Measurements from ENCODE around the gene MYO16.

Gene MYO16

GRCh38 chr13:108609353-108609752, 20.1 kb upstream of the MYO16 start:
- no peak overlapping the region for H3K4me3 ChIP-seq (ENCODE audit: low read length)
- peak; percentile 60 for TF ChIP-seq CTCF (conservative IDR thresholded peaks at IDR 0.05; ENCODE audit: low read depth, low read length)
- DNase-seq (ENCODE audit: low read depth) = no peak

GRCh38 chr13:108610507-108610906, 18.9 kb upstream of the MYO16 start:
- no peak for TF ChIP-seq CTCF (conservative IDR thresholded peaks at IDR 0.05; ENCODE audit: low read depth, low read length)
- H3K4me3 ChIP-seq (ENCODE audit: low read length) = no peak overlapping the region
- no peak for DNase-seq (ENCODE audit: low read depth)

GRCh38 chr13:108615241-108615640, 14.2 kb upstream of the MYO16 start:
- TF ChIP-seq CTCF (conservative IDR thresholded peaks at IDR 0.05; ENCODE audit: low read depth, low read length) = no peak
- no peak overlapping the region for H3K4me3 ChIP-seq (ENCODE audit: low read length)
- no peak for DNase-seq (ENCODE audit: low read depth)

GRCh38 chr13:108618233-108618632, 11.2 kb upstream of the MYO16 start:
- DNase-seq (ENCODE audit: low read depth) = no peak
- TF ChIP-seq CTCF (conservative IDR thresholded peaks at IDR 0.05; ENCODE audit: low read depth, low read length) = no peak
- no peak overlapping the region for H3K4me3 ChIP-seq (ENCODE audit: low read length)

- H3K4me3 ChIP-seq (ENCODE audit: low read length) = no peak overlapping the region
- no peak for TF ChIP-seq CTCF (conservative IDR thresholded peaks at IDR 0.05; ENCODE audit: low read depth, low read length)
- DNase-seq (ENCODE audit: low read depth) = no peak
Observed at GRCh38 chr13:108621462-108621861, 7.9 kb upstream of the MYO16 start.

- TF ChIP-seq CTCF (conservative IDR thresholded peaks at IDR 0.05; ENCODE audit: low read depth, low read length) = no peak
- H3K4me3 ChIP-seq (ENCODE audit: low read length) = no peak overlapping the region
- DNase-seq (ENCODE audit: low read depth) = no peak
Observed at GRCh38 chr13:108624108-108624507, 5.3 kb upstream of the MYO16 start.

- DNase-seq (ENCODE audit: low read depth) = no peak
- no peak overlapping the region for H3K4me3 ChIP-seq (ENCODE audit: low read length)
- TF ChIP-seq CTCF (conservative IDR thresholded peaks at IDR 0.05; ENCODE audit: low read depth, low read length) = no peak
Observed at GRCh38 chr13:108624979-108625378, 4.4 kb upstream of the MYO16 start.
